SK-N-SH treated with all-trans-retinoic acid at 6 μM for 48 hours (cell line): ENCODE measurements around the gene ZFYVE19.

Experiments
- ATAC-seq: fragments of 200-7000 bp; cut with Tn5 transposase; 3 replicates; pipeline ENCODE4 v1.9.1; 2020; ENCODE audit warnings: mild to moderate bottlenecking, moderate library complexity
- ARNTL ChIP-seq: fragments of 450-650 bp; formaldehyde crosslinking; IDR thresholded peaks from 2 replicates; pipeline ENCODE4 v1.5.0; 2020; ENCODE audit warnings: low read depth, mild to moderate bottlenecking, moderate library complexity, borderline replicate concordance
- BACH2 ChIP-seq: fragments of 250-450 bp; sonication (Bioruptor Pico); IDR thresholded peaks from 2 replicates; pipeline ENCODE4 v1.9.0; 2021; ENCODE audit warnings: mild to moderate bottlenecking, borderline replicate concordance
- CSDC2 ChIP-seq: fragments of 250-450 bp; sonication (Bioruptor Pico); IDR thresholded peaks from 2 replicates; pipeline ENCODE4 v1.5.0; 2020; ENCODE audit warnings: mild to moderate bottlenecking, moderate library complexity
- ESRRG ChIP-seq: fragments of 250-450 bp; sonication (Bioruptor Pico); IDR thresholded peaks from 2 replicates; pipeline ENCODE4 v1.6.1; 2021; ENCODE audit warnings: mild to moderate bottlenecking
- GLIS3 ChIP-seq: fragments of 250-450 bp; sonication (Bioruptor Pico); IDR thresholded peaks from 2 replicates; pipeline ENCODE4 v1.5.0; 2020; ENCODE audit warnings: mild to moderate bottlenecking, moderate library complexity
- ISL1 ChIP-seq: fragments of 250-450 bp; sonication (Bioruptor Pico); IDR thresholded peaks from 2 replicates; pipeline ENCODE4 v2.1.2; 2022; ENCODE audit warnings: mild to moderate bottlenecking, moderate library complexity
- OSR1 ChIP-seq: fragments of 250-450 bp; sonication (Bioruptor Pico); IDR thresholded peaks from 2 replicates; pipeline ENCODE4 v1.8.0; 2022; ENCODE audit warnings: moderate library complexity, mild to moderate bottlenecking, inconsistent platforms
- POU6F1 ChIP-seq: fragments of 250-450 bp; sonication (Bioruptor Pico); IDR thresholded peaks from 2 replicates; pipeline ENCODE4 v1.8.0; 2021; ENCODE audit warnings: low read depth, mild to moderate bottlenecking, moderate library complexity, borderline replicate concordance
- PPARA ChIP-seq: fragments of 250-450 bp; sonication (Bioruptor Pico); IDR thresholded peaks from 2 replicates; pipeline ENCODE4 v1.5.0; 2020; ENCODE audit warnings: mild to moderate bottlenecking, borderline replicate concordance
- RARB ChIP-seq: fragments of 250-450 bp; sonication (Bioruptor Pico); IDR thresholded peaks from 2 replicates; pipeline ENCODE4 v1.8.0; 2021; ENCODE audit warnings: mild to moderate bottlenecking, moderate library complexity
- SNAI2 ChIP-seq: fragments of 250-450 bp; sonication (Bioruptor Pico); IDR thresholded peaks from 2 replicates; pipeline ENCODE4 v1.5.0; 2020; ENCODE audit warnings: mild to moderate bottlenecking, moderate library complexity
- TCF4 ChIP-seq: fragments of 250-450 bp; sonication (Bioruptor Pico); IDR thresholded peaks from 2 replicates; pipeline ENCODE4 v1.8.0; 2021; ENCODE audit warnings: mild to moderate bottlenecking, moderate library complexity, borderline replicate concordance
- TSHZ2 ChIP-seq: fragments of 250-450 bp; sonication (Bioruptor Pico); IDR thresholded peaks from 2 replicates; pipeline ENCODE4 v1.5.0; 2020; ENCODE audit warnings: mild to moderate bottlenecking, moderate library complexity
- ZFP3 ChIP-seq: fragments of 250-450 bp; sonication (Bioruptor Pico); IDR thresholded peaks from 2 replicates; pipeline ENCODE4 v1.5.0; 2020; ENCODE audit warnings: mild to moderate bottlenecking, moderate library complexity
- ZFP30 ChIP-seq: fragments of 450-650 bp; formaldehyde crosslinking; IDR thresholded peaks from 2 replicates; pipeline ENCODE4 v1.5.0; 2022; ENCODE audit warnings: mild to moderate bottlenecking, moderate library complexity
- ZNF565 ChIP-seq: fragments of 450-650 bp; formaldehyde crosslinking; conservative IDR thresholded peaks from 2 replicates; pipeline ENCODE4 v1.5.0; 2020; ENCODE audit warnings: low read depth, mild to moderate bottlenecking, moderate library complexity
- ZNF70 ChIP-seq: fragments of 450-650 bp; formaldehyde crosslinking; IDR thresholded peaks from 2 replicates; pipeline ENCODE4 v1.5.0; 2020; ENCODE audit warnings: mild to moderate bottlenecking, moderate library complexity
- ZNF8 ChIP-seq: fragments of 450-650 bp; formaldehyde crosslinking; IDR thresholded peaks from 2 replicates; pipeline ENCODE4 v1.5.0; 2020; ENCODE audit warnings: mild to moderate bottlenecking, moderate library complexity
- TF ChIP-seq, protein P1 (sequence below): fragments of 250-450 bp; sonication (Bioruptor Pico); IDR thresholded peaks from 2 replicates; pipeline ENCODE4 v1.5.1; 2020; ENCODE audit warnings: low read depth, mild to moderate bottlenecking, moderate library complexity
- TF ChIP-seq, protein P2 (sequence below): fragments of 250-450 bp; sonication (Bioruptor Pico); IDR thresholded peaks from 2 replicates; pipeline ENCODE4 v1.5.1; 2021; ENCODE audit warnings: mild to moderate bottlenecking, moderate library complexity

The ZFYVE19 gene

GRCh38 chr15:40789999-40790398 is 16.9 kb upstream of the ZFYVE19 start (continued):
- TF ChIP-seq, protein P1, sequence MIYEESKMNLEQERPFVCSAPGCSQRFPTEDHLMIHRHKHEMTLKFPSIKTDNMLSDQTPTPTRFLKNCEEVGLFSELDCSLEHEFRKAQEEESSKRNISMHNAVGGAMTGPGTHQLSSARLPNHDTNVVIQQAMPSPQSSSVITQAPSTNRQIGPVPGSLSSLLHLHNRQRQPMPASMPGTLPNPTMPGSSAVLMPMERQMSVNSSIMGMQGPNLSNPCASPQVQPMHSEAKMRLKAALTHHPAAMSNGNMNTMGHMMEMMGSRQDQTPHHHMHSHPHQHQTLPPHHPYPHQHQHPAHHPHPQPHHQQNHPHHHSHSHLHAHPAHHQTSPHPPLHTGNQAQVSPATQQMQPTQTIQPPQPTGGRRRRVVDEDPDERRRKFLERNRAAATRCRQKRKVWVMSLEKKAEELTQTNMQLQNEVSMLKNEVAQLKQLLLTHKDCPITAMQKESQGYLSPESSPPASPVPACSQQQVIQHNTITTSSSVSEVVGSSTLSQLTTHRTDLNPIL (CRISPR knock-in tag) = no peak
- TF ChIP-seq ARNTL (CRISPR knock-in tag) (no peak), ESRRG (CRISPR knock-in tag) (no peak)

DNA sequence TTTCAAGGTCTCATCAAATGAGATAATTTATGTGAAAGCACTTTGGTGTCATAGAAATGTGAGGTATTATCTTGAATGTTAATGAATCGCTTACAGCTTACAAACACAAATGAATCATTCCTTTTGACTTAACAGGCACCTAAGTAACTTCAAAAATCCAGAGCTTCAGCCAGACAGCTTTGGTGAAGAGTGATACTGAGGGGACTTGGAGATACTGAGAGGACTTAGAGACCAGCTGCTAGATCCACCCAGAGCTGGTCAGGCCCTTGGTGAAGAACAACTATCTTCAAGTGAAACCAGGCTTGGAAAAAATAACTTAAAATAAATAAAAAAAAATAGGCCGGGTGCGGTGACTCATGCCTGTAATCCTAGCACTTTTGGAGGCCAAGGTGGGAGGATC is 16.2 kb upstream of the ZFYVE19 start:
- ATAC-seq = no peak
- no peak for TF ChIP-seq RARB
- no peak for TF ChIP-seq CSDC2
- no peak for TF ChIP-seq ZNF565 (CRISPR knock-in tag)
- no peak for TF ChIP-seq POU6F1 (CRISPR knock-in tag)
- no peak for TF ChIP-seq ISL1 (CRISPR knock-in tag)
- no peak for TF ChIP-seq ZNF8 (CRISPR knock-in tag)
- TF ChIP-seq, protein P1 (CRISPR knock-in tag) = no peak
- TF ChIP-seq ZFP3 = no peak
- no peak for TF ChIP-seq PPARA (CRISPR knock-in tag)
- TF ChIP-seq, protein P2, sequence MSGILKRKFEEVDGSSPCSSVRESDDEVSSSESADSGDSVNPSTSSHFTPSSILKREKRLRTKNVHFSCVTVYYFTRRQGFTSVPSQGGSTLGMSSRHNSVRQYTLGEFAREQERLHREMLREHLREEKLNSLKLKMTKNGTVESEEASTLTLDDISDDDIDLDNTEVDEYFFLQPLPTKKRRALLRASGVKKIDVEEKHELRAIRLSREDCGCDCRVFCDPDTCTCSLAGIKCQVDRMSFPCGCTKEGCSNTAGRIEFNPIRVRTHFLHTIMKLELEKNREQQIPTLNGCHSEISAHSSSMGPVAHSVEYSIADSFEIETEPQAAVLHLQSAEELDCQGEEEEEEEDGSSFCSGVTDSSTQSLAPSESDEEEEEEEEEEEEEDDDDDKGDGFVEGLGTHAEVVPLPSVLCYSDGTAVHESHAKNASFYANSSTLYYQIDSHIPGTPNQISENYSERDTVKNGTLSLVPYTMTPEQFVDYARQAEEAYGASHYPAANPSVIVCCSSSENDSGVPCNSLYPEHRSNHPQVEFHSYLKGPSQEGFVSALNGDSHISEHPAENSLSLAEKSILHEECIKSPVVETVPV (CRISPR knock-in tag) = no peak
- TF ChIP-seq ARNTL (CRISPR knock-in tag) = no peak
- no peak for TF ChIP-seq ZNF70
- no peak for TF ChIP-seq ZFP30 (CRISPR knock-in tag)
- no peak for TF ChIP-seq ESRRG (CRISPR knock-in tag)
- TF ChIP-seq OSR1 (CRISPR knock-in tag) = no peak
- no peak for TF ChIP-seq TCF4 (CRISPR knock-in tag)
- TF ChIP-seq GLIS3 (CRISPR knock-in tag) = no peak
- TF ChIP-seq SNAI2 = no peak
- TF ChIP-seq BACH2 (CRISPR knock-in tag) = no peak
- TF ChIP-seq, all 23 proteins: peak for 0

- ATAC-seq = no peak
- TF ChIP-seq TSHZ2 (CRISPR knock-in tag) (no peak), ZFP3 (no peak), ZNF8 (CRISPR knock-in tag) (no peak)
- TF ChIP-seq, protein P2 (CRISPR knock-in tag) = no peak
- TF ChIP-seq, all 23 proteins: peak for 0
Measured at GRCh38 chr15:40792394-40792793, 14.5 kb upstream of the ZFYVE19 start.
